Vagina (tissue), 2 donors: ENCODE measurements around the gene LEFTY1. TPM values are rescaled to one million over a fixed set of nuclear protein-coding genes. Genes with fewer than 3 reads are reported as not detected.

Experiments used
- DNase-seq, 2 donors: peaks; one replicate each; pipeline ENCODE4 v3.0.0-alpha.2; 2017; ENCODE audit errors: extremely low spot score in 2 of 2
- H3K27ac ChIP-seq: fragments of 200-600 bp; sonication (generic); one replicate; pipeline ENCODE4 v1.5.1; 2019
- H3K27me3 ChIP-seq: fragments of 200-600 bp; sonication (generic); one replicate; pipeline ENCODE4 v1.5.1; 2019
- H3K36me3 ChIP-seq, 2 donors: fragments of 200-600 bp; sonication (generic); one replicate each; pipeline ENCODE4 v1.5.1; 2017 to 2019
- H3K4me1 ChIP-seq: fragments of 200-600 bp; sonication (generic); one replicate; pipeline ENCODE4 v1.5.1; 2019
- H3K4me3 ChIP-seq, 2 donors: fragments of 200-600 bp; sonication (generic); 1 replicate in 1 of 2; 2 replicates in 1 of 2; pipeline ENCODE4 v1.5.1; 2016 to 2019
- H3K9me3 ChIP-seq: fragments of 200-600 bp; sonication (generic); one replicate; pipeline ENCODE4 v1.5.1; 2019
- POLR2A ChIP-seq, 2 donors: fragments of 450-650 bp; IDR thresholded peaks; one replicate each; pipeline ENCODE4 v1.6.1; 2017; ENCODE audit warnings: antibody characterized with exemption in 2 of 2, mild to moderate bottlenecking in 2 of 2, moderate library complexity in 2 of 2
- POLR2AphosphoS5 ChIP-seq, 2 donors: sonication (generic); formaldehyde crosslinking; IDR thresholded peaks; one replicate each; pipeline ENCODE4 v1.9.0; 2017; ENCODE audit warnings: antibody characterized with exemption in 2 of 2, mild to moderate bottlenecking in 2 of 2, low read depth in 1 of 2; ENCODE audit not compliant: insufficient read depth in 1 of 2
- intact Hi-C: fragments of 100-400 bp; cut with DNase I; formaldehyde crosslinking; loops from one replicate; pipeline ENCODE4 v1.15.1; 2023
- total RNA-seq: library from RNA; depleted of rRNA; stranded (reverse); fragments of >200 nt; gene quantifications from one replicate; pipeline ENCODE4 v1.2.3, GENCODE V29; 2016
- TF ChIP-seq, protein P1 (sequence below), 3 experiments: fragments of 450-650 bp in 2 of 3; fragments of 200-600 bp in 1 of 3; sonication (generic) in 1 of 3; IDR thresholded peaks; one replicate each; pipeline ENCODE4 v1.5.1; 2017 to 2019; ENCODE audit warnings: antibody characterized with exemption in 3 of 3, mild to moderate bottlenecking in 2 of 3, moderate library complexity in 2 of 3

LEFTY1 gene
- total RNA-seq, 1 donor from 2014 or later, result not detected

DNA sequence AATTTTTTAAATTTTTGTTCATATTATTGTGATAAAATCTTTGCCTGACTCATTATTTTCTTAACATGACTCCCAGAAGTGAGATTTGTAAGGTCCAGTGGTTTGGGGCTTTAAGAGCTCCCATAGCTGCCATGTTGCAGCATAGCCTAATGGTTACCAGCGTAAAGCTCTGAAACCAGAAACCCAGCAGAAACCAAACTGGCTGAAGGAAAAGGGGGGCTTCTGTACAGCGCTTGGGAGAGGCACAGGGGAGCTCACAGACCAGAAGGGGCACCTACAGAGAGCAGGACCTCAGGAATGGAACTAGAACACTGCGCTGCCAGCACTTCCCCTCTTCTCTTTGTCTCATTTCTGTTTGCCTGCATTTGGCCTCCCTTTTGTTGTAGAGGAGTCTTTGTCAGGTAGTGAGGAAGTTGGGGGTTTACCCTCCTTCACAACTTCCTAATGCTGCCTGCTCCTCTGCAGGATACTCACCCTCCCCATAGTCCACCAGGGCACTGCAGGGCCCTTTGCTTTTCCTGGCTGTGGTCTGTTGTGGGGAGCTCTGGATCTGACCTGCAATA, 37.7 kb upstream of the LEFTY1 start:
- no peak for DNase-seq
- H3K9me3 ChIP-seq, result no peaks in the 10 kb centered on the region
- peaks cover 0 to 6% of the 10 kb centered on the region in 2 donors for H3K36me3 ChIP-seq
- no peak overlapping the region for H3K4me3 ChIP-seq
- H3K27ac ChIP-seq, result no peak overlapping the region
- intact Hi-C loops, result no loop called here
- no peaks in the 10 kb centered on the region for H3K27me3 ChIP-seq
- peaks cover 27% of the 10 kb centered on the region for H3K4me1 ChIP-seq
- TF ChIP-seq POLR2A (IDR thresholded peaks at IDR 0.05) (no peak), POLR2AphosphoS5 (IDR thresholded peaks at IDR 0.05; ENCODE audit: insufficient read depth in 1 of 2, low read depth in 1 of 2) (no peak)
- TF ChIP-seq, protein P1, sequence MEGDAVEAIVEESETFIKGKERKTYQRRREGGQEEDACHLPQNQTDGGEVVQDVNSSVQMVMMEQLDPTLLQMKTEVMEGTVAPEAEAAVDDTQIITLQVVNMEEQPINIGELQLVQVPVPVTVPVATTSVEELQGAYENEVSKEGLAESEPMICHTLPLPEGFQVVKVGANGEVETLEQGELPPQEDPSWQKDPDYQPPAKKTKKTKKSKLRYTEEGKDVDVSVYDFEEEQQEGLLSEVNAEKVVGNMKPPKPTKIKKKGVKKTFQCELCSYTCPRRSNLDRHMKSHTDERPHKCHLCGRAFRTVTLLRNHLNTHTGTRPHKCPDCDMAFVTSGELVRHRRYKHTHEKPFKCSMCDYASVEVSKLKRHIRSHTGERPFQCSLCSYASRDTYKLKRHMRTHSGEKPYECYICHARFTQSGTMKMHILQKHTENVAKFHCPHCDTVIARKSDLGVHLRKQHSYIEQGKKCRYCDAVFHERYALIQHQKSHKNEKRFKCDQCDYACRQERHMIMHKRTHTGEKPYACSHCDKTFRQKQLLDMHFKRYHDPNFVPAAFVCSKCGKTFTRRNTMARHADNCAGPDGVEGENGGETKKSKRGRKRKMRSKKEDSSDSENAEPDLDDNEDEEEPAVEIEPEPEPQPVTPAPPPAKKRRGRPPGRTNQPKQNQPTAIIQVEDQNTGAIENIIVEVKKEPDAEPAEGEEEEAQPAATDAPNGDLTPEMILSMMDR (IDR thresholded peaks at IDR 0.05), result no peak

DNA sequence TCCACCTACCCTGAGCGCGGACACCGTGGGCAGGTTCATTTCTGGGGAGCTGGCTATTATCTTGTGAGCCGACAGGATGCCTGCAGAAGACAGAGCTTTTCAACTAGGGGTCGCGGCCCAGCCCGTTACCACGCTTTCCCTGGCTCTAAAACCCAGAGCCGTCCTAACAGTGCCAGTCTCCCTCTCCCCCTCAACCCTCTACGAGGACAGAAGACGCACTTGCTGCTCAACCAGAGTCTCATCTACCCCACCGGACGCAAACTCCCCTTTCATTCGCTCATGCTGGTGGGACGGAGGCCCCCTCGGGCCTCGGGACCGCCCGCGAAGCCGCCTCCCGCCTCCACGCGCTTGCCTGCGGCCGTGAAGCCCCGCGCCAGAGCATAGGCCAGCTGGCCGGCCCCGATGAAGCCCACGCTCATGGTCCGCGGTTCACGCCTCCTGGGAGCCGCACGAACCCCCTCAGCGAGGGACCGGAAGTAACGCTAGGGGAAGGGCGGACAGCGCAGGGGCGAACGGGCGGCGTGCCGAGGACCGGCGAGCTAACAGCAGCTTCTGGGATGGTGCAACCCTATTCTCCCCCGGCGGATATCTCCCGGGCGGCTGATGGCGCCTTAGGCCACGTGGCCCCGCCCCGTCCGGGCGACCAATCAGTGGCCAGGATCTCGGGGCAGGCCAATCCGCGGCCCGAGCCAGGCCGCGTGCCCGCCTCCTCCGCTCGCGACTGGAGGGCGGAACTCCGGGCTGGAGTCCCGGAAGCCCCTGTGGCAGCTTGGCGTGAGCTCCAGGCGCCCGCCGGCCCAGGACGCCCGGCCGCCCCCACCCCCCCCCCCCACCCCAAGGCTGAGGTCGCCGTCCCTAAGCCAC, 35.0 kb upstream of the LEFTY1 start, which contains the start of gene PYCR2:
TSS of gene PYCR2 (minus strand) at position 559 of the 864 bp plus-strand sequence. CDS start at position 419, 140 bp downstream.
- Histone ChIP-seq H3K27me3 (no peaks in the 10 kb centered on the region), H3K4me1 (peaks cover 51% of the 10 kb centered on the region), H3K4me3 (peak within 1 kb of the TSS; percentile 84 to 99), H3K9me3 (no peaks in the 10 kb centered on the region), H3K27ac (peak within 1 kb of the TSS; percentile 93), H3K36me3 (peaks cover 0 to 6% of the 10 kb centered on the region in 2 donors)
- intact Hi-C loops, result no loop called here
- peak in 1 of 2 donors; percentile 97 for DNase-seq
- TF ChIP-seq, protein P1 (IDR thresholded peaks at IDR 0.05), result no peak
- peak; percentile 72 to 95 for TF ChIP-seq POLR2AphosphoS5 (IDR thresholded peaks at IDR 0.05; ENCODE audit: insufficient read depth in 1 of 2, low read depth in 1 of 2)
- peak; percentile 77 to 95 for TF ChIP-seq POLR2A (IDR thresholded peaks at IDR 0.05)

DNA sequence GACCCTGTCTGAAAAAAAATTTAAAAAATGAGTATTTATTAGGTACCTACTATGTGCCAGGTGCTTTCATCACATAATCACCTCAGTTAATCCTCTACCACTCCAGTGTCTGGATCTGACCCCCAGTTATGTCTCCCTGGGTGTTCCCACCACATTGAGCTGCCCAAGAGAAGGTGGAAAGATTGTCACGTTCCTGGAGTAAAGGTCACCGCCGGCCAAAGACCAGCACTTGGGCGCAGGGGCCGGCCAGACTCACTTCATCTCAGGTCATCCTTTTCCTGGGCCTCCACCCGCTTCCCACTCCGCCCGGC, 34.4 kb upstream of the LEFTY1 start:
- intact Hi-C loops, result no loop called here
- Histone ChIP-seq H3K27ac (peak overlapping the region; percentile 93), H3K4me1 (peaks cover 51% of the 10 kb centered on the region), H3K36me3 (peaks cover 0 to 6% of the 10 kb centered on the region in 2 donors), H3K27me3 (no peaks in the 10 kb centered on the region), H3K4me3 (peak overlapping the region; percentile 84 to 99), H3K9me3 (no peaks in the 10 kb centered on the region)
- no peak for DNase-seq
- TF ChIP-seq, protein P1 (IDR thresholded peaks at IDR 0.05), result no peak
- TF ChIP-seq POLR2A (IDR thresholded peaks at IDR 0.05), result no peak
- no peak for TF ChIP-seq POLR2AphosphoS5 (IDR thresholded peaks at IDR 0.05; ENCODE audit: insufficient read depth in 1 of 2, low read depth in 1 of 2)

DNA sequence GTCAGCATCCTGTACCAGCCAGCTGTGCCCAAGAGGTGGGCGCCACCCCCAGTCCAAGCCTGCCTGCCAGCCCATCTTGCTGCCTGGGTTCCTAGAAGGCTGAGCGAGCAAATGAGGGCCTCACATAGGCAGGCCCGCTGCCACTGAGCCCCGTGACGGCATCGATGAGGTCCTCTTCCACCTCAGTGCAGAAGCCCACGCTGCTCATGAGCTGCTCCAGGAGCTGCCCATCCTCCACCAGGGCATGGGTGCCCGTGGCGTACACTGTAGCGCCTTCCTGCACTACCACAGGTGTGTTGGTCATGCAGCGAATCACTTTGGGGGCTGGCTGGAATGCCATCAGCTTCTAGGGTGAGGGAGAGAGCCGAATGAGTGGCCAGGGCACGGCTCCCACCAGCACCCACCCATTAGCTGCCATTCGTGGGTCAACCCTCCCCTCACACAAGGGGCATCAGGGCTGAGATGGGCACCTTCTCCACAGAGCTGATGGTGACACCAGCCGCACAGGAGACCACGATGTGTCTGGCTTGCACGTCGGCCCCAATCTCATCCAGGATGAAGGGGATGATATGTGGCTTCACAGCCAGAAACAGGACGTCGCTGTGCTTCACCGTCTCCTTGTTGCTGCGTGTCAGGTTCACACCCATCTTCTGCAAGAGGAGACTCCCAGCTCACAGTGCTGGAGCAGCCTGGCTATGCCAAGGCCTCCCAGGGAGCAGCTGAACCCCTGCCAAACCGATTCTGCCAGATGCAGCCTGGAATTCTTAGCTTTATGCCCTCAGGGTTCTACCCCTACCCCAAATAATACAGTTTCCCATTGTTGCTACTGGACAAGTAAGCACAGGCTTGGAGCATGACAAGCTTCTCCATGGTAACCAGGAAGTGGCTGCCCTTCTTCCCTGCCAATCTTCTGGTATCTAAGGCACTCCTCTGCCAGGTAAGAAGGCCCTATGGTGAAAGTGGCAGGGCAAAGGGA, 33.1 kb upstream of the LEFTY1 start:
- no peak overlapping the region for H3K4me3 ChIP-seq
- no peaks in the 10 kb centered on the region for H3K27me3 ChIP-seq
- intact Hi-C loops, result no loop called here
- TF ChIP-seq POLR2AphosphoS5 (IDR thresholded peaks at IDR 0.05; ENCODE audit: insufficient read depth in 1 of 2, low read depth in 1 of 2), result peak in 1 of 2 donors; percentile 54
- TF ChIP-seq, protein P1 (IDR thresholded peaks at IDR 0.05), result no peak
- peaks cover 0 to 6% of the 10 kb centered on the region in 2 donors for H3K36me3 ChIP-seq
- DNase-seq, result no peak
- H3K9me3 ChIP-seq, result no peaks in the 10 kb centered on the region
- H3K27ac ChIP-seq, result no peak overlapping the region
- H3K4me1 ChIP-seq, result peaks cover 51% of the 10 kb centered on the region
